Vagina (tissue), 2 donors: ENCODE data around the gene LIMK2. TPM values are rescaled to one million over a fixed set of nuclear protein-coding genes. Genes with fewer than 3 reads are reported as not detected.

Source experiments
- DNase-seq, 2 donors: peaks; one replicate each; pipeline ENCODE4 v3.0.0-alpha.2; 2017; ENCODE audit errors: extremely low spot score in 2 of 2
- H3K27ac ChIP-seq: fragments of 200-600 bp; sonication (generic); one replicate; pipeline ENCODE4 v1.5.1; 2019
- H3K27me3 ChIP-seq: fragments of 200-600 bp; sonication (generic); one replicate; pipeline ENCODE4 v1.5.1; 2019
- H3K36me3 ChIP-seq, 2 donors: fragments of 200-600 bp; sonication (generic); one replicate each; pipeline ENCODE4 v1.5.1; 2017 to 2019
- H3K4me1 ChIP-seq: fragments of 200-600 bp; sonication (generic); one replicate; pipeline ENCODE4 v1.5.1; 2019
- H3K4me3 ChIP-seq, 2 donors: fragments of 200-600 bp; sonication (generic); 1 replicate in 1 of 2; 2 replicates in 1 of 2; pipeline ENCODE4 v1.5.1; 2016 to 2019
- H3K9me3 ChIP-seq: fragments of 200-600 bp; sonication (generic); one replicate; pipeline ENCODE4 v1.5.1; 2019
- CTCF ChIP-seq, 3 experiments: fragments of 450-650 bp in 2 of 3; fragments of 200-600 bp in 1 of 3; sonication (generic) in 1 of 3; IDR thresholded peaks; one replicate each; pipeline ENCODE4 v1.5.1; 2017 to 2019; ENCODE audit warnings: antibody characterized with exemption in 3 of 3, mild to moderate bottlenecking in 2 of 3, moderate library complexity in 2 of 3
- POLR2A ChIP-seq, 2 donors: fragments of 450-650 bp; IDR thresholded peaks; one replicate each; pipeline ENCODE4 v1.6.1; 2017; ENCODE audit warnings: antibody characterized with exemption in 2 of 2, mild to moderate bottlenecking in 2 of 2, moderate library complexity in 2 of 2
- POLR2AphosphoS5 ChIP-seq, 2 donors: sonication (generic); formaldehyde crosslinking; IDR thresholded peaks; one replicate each; pipeline ENCODE4 v1.9.0; 2017; ENCODE audit warnings: antibody characterized with exemption in 2 of 2, mild to moderate bottlenecking in 2 of 2, low read depth in 1 of 2; ENCODE audit not compliant: insufficient read depth in 1 of 2
- intact Hi-C: fragments of 100-400 bp; cut with DNase I; formaldehyde crosslinking; loops from one replicate; pipeline ENCODE4 v1.15.1; 2023
- total RNA-seq: library from RNA; depleted of rRNA; stranded (reverse); fragments of >200 nt; gene quantifications from one replicate; pipeline ENCODE4 v1.2.3, GENCODE V29; 2016

Gene LIMK2
- total RNA-seq, 1 donor from 2014 or later, result 120 TPM

GRCh38 chr22:31276426-31277167 is 64.5 kb downstream of the LIMK2 start:
- Histone ChIP-seq H3K4me1 (peaks cover 4% of the 10 kb centered on the region), H3K9me3 (no peaks in the 10 kb centered on the region), H3K4me3 (no peak overlapping the region), H3K27ac (no peak overlapping the region), H3K36me3 (peaks cover 0 to 60% of the 10 kb centered on the region in 2 donors), H3K27me3 (no peaks in the 10 kb centered on the region)
- TF ChIP-seq CTCF (IDR thresholded peaks at IDR 0.05) (no peak), POLR2A (IDR thresholded peaks at IDR 0.05) (no peak), POLR2AphosphoS5 (IDR thresholded peaks at IDR 0.05; ENCODE audit: insufficient read depth in 1 of 2, low read depth in 1 of 2) (no peak)
- intact Hi-C loops, result no loop called here
- DNase-seq, result no peak

GRCh38 chr22:31277741-31278140 is 65.6 kb downstream of the LIMK2 start:
- Histone ChIP-seq H3K9me3 (no peaks in the 10 kb centered on the region), H3K27me3 (no peaks in the 10 kb centered on the region), H3K36me3 (peaks cover 0 to 64% of the 10 kb centered on the region in 2 donors), H3K4me1 (no peaks in the 10 kb centered on the region), H3K4me3 (no peak overlapping the region), H3K27ac (peak overlapping the region; percentile 51)
- intact Hi-C loops, result no loop called here
- TF ChIP-seq CTCF (IDR thresholded peaks at IDR 0.05) (no peak), POLR2A (IDR thresholded peaks at IDR 0.05) (no peak), POLR2AphosphoS5 (IDR thresholded peaks at IDR 0.05; ENCODE audit: insufficient read depth in 1 of 2, low read depth in 1 of 2) (no peak)
- DNase-seq, result no peak

GRCh38 chr22:31278151-31278621 is 66.1 kb downstream of the LIMK2 start:
- TF ChIP-seq POLR2A (IDR thresholded peaks at IDR 0.05) (no peak), CTCF (IDR thresholded peaks at IDR 0.05) (no peak), POLR2AphosphoS5 (IDR thresholded peaks at IDR 0.05; ENCODE audit: insufficient read depth in 1 of 2, low read depth in 1 of 2) (no peak)
- H3K9me3 ChIP-seq, result no peaks in the 10 kb centered on the region
- no peak for DNase-seq
- no peak overlapping the region for H3K4me3 ChIP-seq
- no peaks in the 10 kb centered on the region for H3K4me1 ChIP-seq
- peak overlapping the region; percentile 51 for H3K27ac ChIP-seq
- intact Hi-C loops, result no loop called here
- H3K27me3 ChIP-seq, result no peaks in the 10 kb centered on the region
- peaks cover 0 to 65% of the 10 kb centered on the region in 2 donors for H3K36me3 ChIP-seq

- H3K9me3 ChIP-seq, result no peaks in the 10 kb centered on the region
- intact Hi-C loops, result no loop called here
- peaks cover 0 to 65% of the 10 kb centered on the region in 2 donors for H3K36me3 ChIP-seq
- no peaks in the 10 kb centered on the region for H3K4me1 ChIP-seq
- DNase-seq, result no peak
- H3K4me3 ChIP-seq, result no peak overlapping the region
- peak overlapping the region; percentile 51 for H3K27ac ChIP-seq
- no peaks in the 10 kb centered on the region for H3K27me3 ChIP-seq
- TF ChIP-seq POLR2AphosphoS5 (IDR thresholded peaks at IDR 0.05; ENCODE audit: insufficient read depth in 1 of 2, low read depth in 1 of 2) (no peak), POLR2A (IDR thresholded peaks at IDR 0.05) (no peak), CTCF (IDR thresholded peaks at IDR 0.05) (no peak)
Measured at GRCh38 chr22:31278626-31279326, 66.7 kb downstream of the LIMK2 start.

GRCh38 chr22:31279327-31279669 is 67.2 kb downstream of the LIMK2 start:
- no peak overlapping the region for H3K4me3 ChIP-seq
- intact Hi-C loops, result no loop called here
- H3K9me3 ChIP-seq, result no peaks in the 10 kb centered on the region
- H3K36me3 ChIP-seq, result peaks cover 0 to 65% of the 10 kb centered on the region in 2 donors
- TF ChIP-seq POLR2A (IDR thresholded peaks at IDR 0.05) (no peak), CTCF (IDR thresholded peaks at IDR 0.05) (no peak), POLR2AphosphoS5 (IDR thresholded peaks at IDR 0.05; ENCODE audit: insufficient read depth in 1 of 2, low read depth in 1 of 2) (no peak)
- peaks cover under 1% of the 10 kb centered on the region for H3K4me1 ChIP-seq
- peak overlapping the region; percentile 51 for H3K27ac ChIP-seq
- DNase-seq, result no peak
- H3K27me3 ChIP-seq, result no peaks in the 10 kb centered on the region
